ENCODE measurements around the gene HADHB. TPM values are rescaled to one million over a fixed set of nuclear protein-coding genes. Genes with fewer than 3 reads are reported as not detected.

The HADHB gene
- total RNA-seq, 1 experiment from 2014 or later, result 41.3 TPM

GRCh38 chr2:26292646-26293045 lies 47.9 kb downstream of the HADHB start:
- H2BK20ac ChIP-seq (ENCODE audit: low read depth, low read length, poor library complexity, severe bottlenecking), result no peak overlapping the region
- no peak for TF ChIP-seq CTCF (conservative IDR thresholded peaks at IDR 0.05)
- no CpG with 5 or more reads among the region's 6 CpGs for WGBS (ENCODE audit: extremely low coverage, insufficient read length, low lambda C conversion rate)
- DNase-seq, result no peak
- no peaks in the 10 kb centered on the region for H3K79me1 ChIP-seq (ENCODE audit: insufficient read depth, low read depth, low read length, poor library complexity, severe bottlenecking)
- H4K91ac ChIP-seq (ENCODE audit: insufficient read length, low read depth, low read length), result no peak overlapping the region
- no peaks in the 10 kb centered on the region for H3K9me3 Mint-ChIP-seq
- no peak overlapping the region for H2AK5ac ChIP-seq (ENCODE audit: insufficient read length, low read length)
- no peak overlapping the region for H3K4me2 ChIP-seq (ENCODE audit: insufficient read depth, insufficient read length, low read length)
- no peak overlapping the region for H3T11ph ChIP-seq (ENCODE audit: low read length)
- H2BK15ac ChIP-seq (ENCODE audit: low read depth, low read length), result no peak overlapping the region
- H3K9ac ChIP-seq (ENCODE audit: extremely low read depth, insufficient read length, low read length), result no peak overlapping the region
- H2BK12ac ChIP-seq (ENCODE audit: insufficient read length, low read depth, low read length), result no peak overlapping the region
- no peak overlapping the region; a peak in 2 of 7 replicates for H3K27ac Mint-ChIP-seq
- no peak overlapping the region for H3K23ac ChIP-seq (ENCODE audit: insufficient read length, low read depth, low read length)
- no peaks in the 10 kb centered on the region for H3K79me2 ChIP-seq (ENCODE audit: insufficient read depth, low read length)
- H2BK120ac ChIP-seq (ENCODE audit: low read depth, low read length, poor library complexity, severe bottlenecking), result no peak overlapping the region
- no peaks in the 10 kb centered on the region for H3K27me3 ChIP-seq (ENCODE audit: insufficient read depth, low read length)
- H4K20me1 ChIP-seq (ENCODE audit: control insufficient read depth, insufficient read depth, insufficient read length), result no peaks in the 10 kb centered on the region
- H2BK5ac ChIP-seq (ENCODE audit: insufficient read length, low read length), result no peak overlapping the region
- no peak overlapping the region for H3K14ac ChIP-seq (ENCODE audit: insufficient read depth, low read length)
- no peak overlapping the region for H2AFZ ChIP-seq (ENCODE audit: low read length)
- no peak overlapping the region for H3K18ac ChIP-seq (ENCODE audit: insufficient read length, low read depth, low read length)
- no peaks in the 10 kb centered on the region for H3K23me2 ChIP-seq (ENCODE audit: insufficient read length, low read depth, low read length, poor library complexity, severe bottlenecking)
- H3K4me1 Mint-ChIP-seq, result peaks cover 7 to 14% of the 10 kb centered on the region in 2 experiments
- no peak overlapping the region for H4K8ac ChIP-seq (replicated peaks; ENCODE audit: insufficient read length, low read depth, low read length)
- no peaks in the 10 kb centered on the region for H3K9me3 ChIP-seq (ENCODE audit: control insufficient read depth, low read depth, low read length)
- no peak overlapping the region for H4K5ac ChIP-seq (ENCODE audit: insufficient read length, low read depth, low read length)
- no peak overlapping the region for H3K4ac ChIP-seq (ENCODE audit: low read depth, low read length)
- H3K36me3 Mint-ChIP-seq (ENCODE audit: insufficient read depth in 1 of 3, low read depth in 3 of 3), result peaks cover 0 to 7% (median 3%) of the 10 kb centered on the region in 3 experiments; a peak in 5 of 7 replicates
- no peak overlapping the region for H3K56ac ChIP-seq (ENCODE audit: insufficient read length, low read depth, low read length)
- no peak overlapping the region; a peak in 1 of 5 replicates for H3K4me3 Mint-ChIP-seq
- peaks cover 12% of the 10 kb centered on the region; the same call in 1 of the 2 replicates for H3K27me3 Mint-ChIP-seq (ENCODE audit: low read depth)
- 0 out of 2 replicates have a peak, but pooled peaks cover 5% of the 10 kb centered on the region for H3K4me1 ChIP-seq (ENCODE audit: insufficient read depth, low read length)
- H3K27ac ChIP-seq (ENCODE audit: insufficient read length, low read depth, low read length), result no peak overlapping the region

Measured in H9 (cell line).